Ramos (cell line): Measurements from ENCODE around the gene MT1G.
"Not testable (repeated sequence)": the region's sequence is repeated elsewhere in the genome, so short reads cannot be mapped to it uniquely, and the experiment has no call there.

Experiments
- in situ Hi-C: fragments of 300-500 bp; cut with MboI; formaldehyde crosslinking; loops from one replicate; pipeline ENCODE4 v1.14.3; 2022; ENCODE audit warnings: low sequenced_read_pairs; ENCODE audit not compliant: unreplicated experiment

Gene MT1G

GRCh38 chr16:56623637-56624036 is 44.2 kb downstream of the MT1G start:
- in situ Hi-C loops: no loop called here

GRCh38 chr16:56623184-56623583 is 44.7 kb downstream of the MT1G start:
- in situ Hi-C loops: not testable (repeated sequence)

GRCh38 chr16:56621665-56622445 is 46.0 kb downstream of the MT1G start:
- in situ Hi-C loops: not testable (repeated sequence)

- in situ Hi-C loops: no loop called here
Observed at GRCh38 chr16:56620339-56620897, 47.4 kb downstream of the MT1G start.

GRCh38 chr16:56618138-56618537 is 49.7 kb downstream of the MT1G start:
- in situ Hi-C loops: no loop called here

GRCh38 chr16:56617212-56618085 is 50.4 kb downstream of the MT1G start:
- in situ Hi-C loops: no loop called here
